SK-N-SH treated with all-trans-retinoic acid at 6 μM for 48 hours (cell line): ENCODE results near the gene ARL8A.
"Not testable (repeated sequence)": the region's sequence is repeated elsewhere in the genome, so short reads cannot be mapped to it uniquely, and the experiment has no call there.

Experiments used
- ATAC-seq: fragments of 200-7000 bp; cut with Tn5 transposase; 3 replicates; pipeline ENCODE4 v1.9.1; 2020; ENCODE audit warnings: mild to moderate bottlenecking, moderate library complexity
- ARNTL ChIP-seq: fragments of 450-650 bp; formaldehyde crosslinking; IDR thresholded peaks from 2 replicates; pipeline ENCODE4 v1.5.0; 2020; ENCODE audit warnings: low read depth, mild to moderate bottlenecking, moderate library complexity, borderline replicate concordance
- BACH2 ChIP-seq: fragments of 250-450 bp; sonication (Bioruptor Pico); IDR thresholded peaks from 2 replicates; pipeline ENCODE4 v1.9.0; 2021; ENCODE audit warnings: mild to moderate bottlenecking, borderline replicate concordance
- CSDC2 ChIP-seq: fragments of 250-450 bp; sonication (Bioruptor Pico); IDR thresholded peaks from 2 replicates; pipeline ENCODE4 v1.5.0; 2020; ENCODE audit warnings: mild to moderate bottlenecking, moderate library complexity
- ESRRG ChIP-seq: fragments of 250-450 bp; sonication (Bioruptor Pico); IDR thresholded peaks from 2 replicates; pipeline ENCODE4 v1.6.1; 2021; ENCODE audit warnings: mild to moderate bottlenecking
- GLIS3 ChIP-seq: fragments of 250-450 bp; sonication (Bioruptor Pico); IDR thresholded peaks from 2 replicates; pipeline ENCODE4 v1.5.0; 2020; ENCODE audit warnings: mild to moderate bottlenecking, moderate library complexity
- ISL1 ChIP-seq: fragments of 250-450 bp; sonication (Bioruptor Pico); IDR thresholded peaks from 2 replicates; pipeline ENCODE4 v2.1.2; 2022; ENCODE audit warnings: mild to moderate bottlenecking, moderate library complexity
- PATZ1 ChIP-seq: fragments of 250-450 bp; sonication (Bioruptor Pico); IDR thresholded peaks from 2 replicates; pipeline ENCODE4 v1.8.0; 2020; ENCODE audit warnings: mild to moderate bottlenecking, moderate library complexity, borderline replicate concordance
- POU6F1 ChIP-seq: fragments of 250-450 bp; sonication (Bioruptor Pico); IDR thresholded peaks from 2 replicates; pipeline ENCODE4 v1.8.0; 2021; ENCODE audit warnings: low read depth, mild to moderate bottlenecking, moderate library complexity, borderline replicate concordance
- PPARA ChIP-seq: fragments of 250-450 bp; sonication (Bioruptor Pico); IDR thresholded peaks from 2 replicates; pipeline ENCODE4 v1.5.0; 2020; ENCODE audit warnings: mild to moderate bottlenecking, borderline replicate concordance
- SNAI2 ChIP-seq: fragments of 250-450 bp; sonication (Bioruptor Pico); IDR thresholded peaks from 2 replicates; pipeline ENCODE4 v1.5.0; 2020; ENCODE audit warnings: mild to moderate bottlenecking, moderate library complexity
- TCF4 ChIP-seq: fragments of 250-450 bp; sonication (Bioruptor Pico); IDR thresholded peaks from 2 replicates; pipeline ENCODE4 v1.8.0; 2021; ENCODE audit warnings: mild to moderate bottlenecking, moderate library complexity, borderline replicate concordance
- TOX ChIP-seq: fragments of 250-450 bp; sonication (Bioruptor Pico); IDR thresholded peaks from 2 replicates; pipeline ENCODE4 v1.8.0; 2021; ENCODE audit warnings: mild to moderate bottlenecking, moderate library complexity, borderline replicate concordance
- ZC3H10 ChIP-seq: fragments of 250-450 bp; sonication (Bioruptor Pico); IDR thresholded peaks from 2 replicates; pipeline ENCODE4 v1.5.1; 2021; ENCODE audit warnings: mild to moderate bottlenecking, moderate library complexity
- ZFP3 ChIP-seq: fragments of 250-450 bp; sonication (Bioruptor Pico); IDR thresholded peaks from 2 replicates; pipeline ENCODE4 v1.5.0; 2020; ENCODE audit warnings: mild to moderate bottlenecking, moderate library complexity
- ZFP30 ChIP-seq: fragments of 450-650 bp; formaldehyde crosslinking; IDR thresholded peaks from 2 replicates; pipeline ENCODE4 v1.5.0; 2022; ENCODE audit warnings: mild to moderate bottlenecking, moderate library complexity
- ZNF565 ChIP-seq: fragments of 450-650 bp; formaldehyde crosslinking; conservative IDR thresholded peaks from 2 replicates; pipeline ENCODE4 v1.5.0; 2020; ENCODE audit warnings: low read depth, mild to moderate bottlenecking, moderate library complexity
- ZNF8 ChIP-seq: fragments of 450-650 bp; formaldehyde crosslinking; IDR thresholded peaks from 2 replicates; pipeline ENCODE4 v1.5.0; 2020; ENCODE audit warnings: mild to moderate bottlenecking, moderate library complexity
- TF ChIP-seq, protein P1 (sequence below): fragments of 250-450 bp; sonication (Bioruptor Pico); IDR thresholded peaks from 2 replicates; pipeline ENCODE4 v1.5.1; 2021; ENCODE audit warnings: mild to moderate bottlenecking, moderate library complexity
- TF ChIP-seq, protein P2 (sequence below): fragments of 250-450 bp; sonication (Bioruptor Pico); IDR thresholded peaks from 2 replicates; pipeline ENCODE4 v1.5.0; 2020; ENCODE audit warnings: mild to moderate bottlenecking, moderate library complexity

The ARL8A gene

DNA sequence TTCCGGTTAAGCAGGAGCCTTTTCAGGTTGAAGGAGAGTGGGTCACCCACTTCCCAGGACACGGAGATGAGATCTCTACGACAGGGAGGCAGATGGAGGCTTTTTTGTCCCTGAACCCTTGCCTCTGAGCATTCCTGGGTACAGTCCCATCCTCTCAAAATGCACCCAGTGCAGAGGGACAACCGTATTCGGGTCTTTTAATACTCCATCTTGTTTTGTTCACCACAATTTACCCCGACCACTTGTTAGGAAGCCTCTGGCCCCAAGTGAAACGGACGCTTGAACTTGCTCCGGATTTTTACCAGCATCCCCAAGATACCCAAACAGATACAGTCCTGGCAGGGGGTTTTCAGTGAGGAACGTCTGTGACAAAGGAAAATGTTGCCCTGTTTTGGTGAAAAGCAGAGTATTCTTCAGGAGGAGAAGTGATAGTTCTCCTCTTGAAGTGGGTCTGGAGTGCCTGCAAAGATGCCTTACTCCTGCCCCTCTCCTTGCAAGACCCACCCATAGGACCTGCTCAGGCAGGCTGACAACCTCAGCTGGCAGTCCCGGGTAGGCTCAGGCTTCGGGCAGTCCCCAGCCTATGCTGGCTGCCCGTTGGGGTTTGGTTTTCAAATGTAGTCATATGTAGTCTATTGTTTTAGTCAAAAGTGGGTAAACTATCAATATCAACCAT, 669 bp upstream of the ARL8A start (continued):
- TF ChIP-seq GLIS3 (CRISPR knock-in tag), result no peak
- no peak for TF ChIP-seq PATZ1
- no peak for TF ChIP-seq TOX (CRISPR knock-in tag)

GRCh38 chr1:202143768-202144401, 652 bp downstream of the ARL8A start:
- TF ChIP-seq PATZ1 (peak; percentile 69; the same call in 1 of the 2 replicates), ZNF565 (no peak), CSDC2 (CRISPR knock-in tag) (no peak), SNAI2 (no peak)
- TF ChIP-seq, all 23 proteins: peak for 1
- ATAC-seq, result peak; percentile 42

GRCh38 chr1:202143011-202143767, 1.3 kb downstream of the ARL8A start:
- ATAC-seq, result peak; percentile 53
- TF ChIP-seq ZFP3 (CRISPR knock-in tag), result no peak
- TF ChIP-seq BACH2 (CRISPR knock-in tag), result no peak
- no peak for TF ChIP-seq CSDC2 (CRISPR knock-in tag)
- TF ChIP-seq POU6F1, result no peak
- no peak for TF ChIP-seq TCF4 (CRISPR knock-in tag)
- no peak for TF ChIP-seq ISL1 (CRISPR knock-in tag)
- TF ChIP-seq, protein P1, sequence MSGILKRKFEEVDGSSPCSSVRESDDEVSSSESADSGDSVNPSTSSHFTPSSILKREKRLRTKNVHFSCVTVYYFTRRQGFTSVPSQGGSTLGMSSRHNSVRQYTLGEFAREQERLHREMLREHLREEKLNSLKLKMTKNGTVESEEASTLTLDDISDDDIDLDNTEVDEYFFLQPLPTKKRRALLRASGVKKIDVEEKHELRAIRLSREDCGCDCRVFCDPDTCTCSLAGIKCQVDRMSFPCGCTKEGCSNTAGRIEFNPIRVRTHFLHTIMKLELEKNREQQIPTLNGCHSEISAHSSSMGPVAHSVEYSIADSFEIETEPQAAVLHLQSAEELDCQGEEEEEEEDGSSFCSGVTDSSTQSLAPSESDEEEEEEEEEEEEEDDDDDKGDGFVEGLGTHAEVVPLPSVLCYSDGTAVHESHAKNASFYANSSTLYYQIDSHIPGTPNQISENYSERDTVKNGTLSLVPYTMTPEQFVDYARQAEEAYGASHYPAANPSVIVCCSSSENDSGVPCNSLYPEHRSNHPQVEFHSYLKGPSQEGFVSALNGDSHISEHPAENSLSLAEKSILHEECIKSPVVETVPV (CRISPR knock-in tag), result no peak
- no peak for TF ChIP-seq ZNF8 (CRISPR knock-in tag)
- no peak for TF ChIP-seq ESRRG (CRISPR knock-in tag)
- TF ChIP-seq ZNF565, result no peak
- no peak for TF ChIP-seq ZC3H10 (CRISPR knock-in tag)
- no peak for TF ChIP-seq ZFP30 (CRISPR knock-in tag)
- no peak for TF ChIP-seq TOX (CRISPR knock-in tag)
- TF ChIP-seq PPARA, result no peak
- TF ChIP-seq ARNTL (CRISPR knock-in tag), result no peak
- TF ChIP-seq, protein P2, sequence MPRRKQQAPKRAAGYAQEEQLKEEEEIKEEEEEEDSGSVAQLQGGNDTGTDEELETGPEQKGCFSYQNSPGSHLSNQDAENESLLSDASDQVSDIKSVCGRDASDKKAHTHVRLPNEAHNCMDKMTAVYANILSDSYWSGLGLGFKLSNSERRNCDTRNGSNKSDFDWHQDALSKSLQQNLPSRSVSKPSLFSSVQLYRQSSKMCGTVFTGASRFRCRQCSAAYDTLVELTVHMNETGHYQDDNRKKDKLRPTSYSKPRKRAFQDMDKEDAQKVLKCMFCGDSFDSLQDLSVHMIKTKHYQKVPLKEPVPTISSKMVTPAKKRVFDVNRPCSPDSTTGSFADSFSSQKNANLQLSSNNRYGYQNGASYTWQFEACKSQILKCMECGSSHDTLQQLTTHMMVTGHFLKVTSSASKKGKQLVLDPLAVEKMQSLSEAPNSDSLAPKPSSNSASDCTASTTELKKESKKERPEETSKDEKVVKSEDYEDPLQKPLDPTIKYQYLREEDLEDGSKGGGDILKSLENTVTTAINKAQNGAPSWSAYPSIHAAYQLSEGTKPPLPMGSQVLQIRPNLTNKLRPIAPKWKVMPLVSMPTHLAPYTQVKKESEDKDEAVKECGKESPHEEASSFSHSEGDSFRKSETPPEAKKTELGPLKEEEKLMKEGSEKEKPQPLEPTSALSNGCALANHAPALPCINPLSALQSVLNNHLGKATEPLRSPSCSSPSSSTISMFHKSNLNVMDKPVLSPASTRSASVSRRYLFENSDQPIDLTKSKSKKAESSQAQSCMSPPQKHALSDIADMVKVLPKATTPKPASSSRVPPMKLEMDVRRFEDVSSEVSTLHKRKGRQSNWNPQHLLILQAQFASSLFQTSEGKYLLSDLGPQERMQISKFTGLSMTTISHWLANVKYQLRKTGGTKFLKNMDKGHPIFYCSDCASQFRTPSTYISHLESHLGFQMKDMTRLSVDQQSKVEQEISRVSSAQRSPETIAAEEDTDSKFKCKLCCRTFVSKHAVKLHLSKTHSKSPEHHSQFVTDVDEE, result no peak
- no peak for TF ChIP-seq GLIS3 (CRISPR knock-in tag)

DNA sequence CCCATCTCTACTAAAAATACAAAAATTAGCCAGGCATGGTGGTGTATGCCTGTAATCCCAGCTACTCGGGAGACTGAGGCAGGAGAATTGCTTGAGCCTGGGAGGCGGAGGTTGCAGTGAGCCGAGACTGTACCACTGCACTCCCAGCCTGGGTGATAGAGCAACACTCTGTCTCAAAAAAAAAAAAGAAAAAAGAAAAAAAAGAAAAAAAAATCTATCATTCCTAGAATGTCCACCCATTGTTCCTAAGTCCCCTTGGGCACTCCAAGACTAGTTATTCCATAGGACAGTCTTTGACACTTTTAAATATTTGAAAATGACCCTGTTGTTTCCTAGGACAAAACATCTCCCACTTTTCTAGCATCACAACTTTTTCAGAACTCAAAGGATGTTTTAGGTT, 3.1 kb downstream of the ARL8A start:
- not testable (repeated sequence) for ATAC-seq
